ENCODE results near the gene RPS6KL1. TPM values are rescaled to one million over a fixed set of nuclear protein-coding genes. Genes with fewer than 3 reads are reported as not detected.
A peak's percentile ranks its signal among the peaks of the same experiment; 100 is the strongest.

The RPS6KL1 gene
- total RNA-seq, 1 experiment from 2014 or later: 18.8 TPM

GRCh38 chr14:74912801-74913200, 10.3 kb downstream of the RPS6KL1 start:
- H4K5ac ChIP-seq (ENCODE audit: insufficient read length, low read depth, low read length): no peak overlapping the region
- H3K9ac ChIP-seq (ENCODE audit: extremely low read depth, insufficient read length, low read length): no peak overlapping the region
- TF ChIP-seq CTCF (conservative IDR thresholded peaks at IDR 0.05): no peak
- no peak overlapping the region for H3K27ac ChIP-seq (ENCODE audit: insufficient read length, low read depth, low read length)
- no peak overlapping the region for H4K91ac ChIP-seq (ENCODE audit: insufficient read length, low read depth, low read length)
- no peak overlapping the region for H3K4me3 Mint-ChIP-seq
- no peaks in the 10 kb centered on the region for H3K27me3 Mint-ChIP-seq (ENCODE audit: low read depth)
- H3K23me2 ChIP-seq (ENCODE audit: insufficient read length, low read depth, low read length, poor library complexity, severe bottlenecking): no peaks in the 10 kb centered on the region
- H2BK20ac ChIP-seq (ENCODE audit: low read depth, low read length, poor library complexity, severe bottlenecking): no peak overlapping the region
- H2BK15ac ChIP-seq (ENCODE audit: low read depth, low read length): no peak overlapping the region
- no peak overlapping the region for H3T11ph ChIP-seq (ENCODE audit: low read length)
- no peak overlapping the region for H3K18ac ChIP-seq (ENCODE audit: insufficient read length, low read depth, low read length)
- H2AK5ac ChIP-seq (ENCODE audit: insufficient read length, low read length): no peak overlapping the region
- peaks cover 0 to 6% of the 10 kb centered on the region in 2 experiments; a peak in 2 of 4 replicates for H3K4me1 Mint-ChIP-seq
- no peak overlapping the region for H2BK120ac ChIP-seq (ENCODE audit: low read depth, low read length, poor library complexity, severe bottlenecking)
- H4K20me1 ChIP-seq (ENCODE audit: control insufficient read depth, insufficient read depth, insufficient read length): no peaks in the 10 kb centered on the region
- no peak for DNase-seq
- no peak overlapping the region for H3K56ac ChIP-seq (ENCODE audit: insufficient read length, low read depth, low read length)
- no peak overlapping the region for H2BK12ac ChIP-seq (ENCODE audit: insufficient read length, low read depth, low read length)
- H3K79me1 ChIP-seq (ENCODE audit: insufficient read depth, low read depth, low read length, poor library complexity, severe bottlenecking): no peaks in the 10 kb centered on the region
- H4K8ac ChIP-seq (replicated peaks; ENCODE audit: insufficient read length, low read depth, low read length): no peak overlapping the region
- H3K27ac Mint-ChIP-seq: peak overlapping the region in 1 of 3 experiments; percentile 77; a peak in 1 of 7 replicates
- H3K79me2 ChIP-seq (ENCODE audit: insufficient read depth, low read length): no peaks in the 10 kb centered on the region
- H3K23ac ChIP-seq (ENCODE audit: insufficient read length, low read depth, low read length): no peak overlapping the region
- H3K14ac ChIP-seq (ENCODE audit: insufficient read depth, low read length): no peak overlapping the region
- H3K9me3 ChIP-seq (ENCODE audit: control insufficient read depth, low read depth, low read length): no peaks in the 10 kb centered on the region
- H3K4ac ChIP-seq (ENCODE audit: low read depth, low read length): no peak overlapping the region
- H3K36me3 Mint-ChIP-seq (ENCODE audit: insufficient read depth in 1 of 3, low read depth in 3 of 3): peaks cover 0 to 1% (median 0%) of the 10 kb centered on the region in 3 experiments; a peak in 3 of 7 replicates
- H3K9me3 Mint-ChIP-seq: no peaks in the 10 kb centered on the region
- no peaks in the 10 kb centered on the region for H3K27me3 ChIP-seq (ENCODE audit: insufficient read depth, low read length)
- no peak overlapping the region for H2BK5ac ChIP-seq (ENCODE audit: insufficient read length, low read length)
- no CpG with 5 or more reads among the region's 10 CpGs for WGBS (ENCODE audit: extremely low coverage, insufficient read length, low lambda C conversion rate)
- no peak overlapping the region for H3K4me2 ChIP-seq (ENCODE audit: insufficient read depth, insufficient read length, low read length)
- H3K4me1 ChIP-seq (ENCODE audit: insufficient read depth, low read length): no peaks in the 10 kb centered on the region; the same call in 1 of the 2 replicates
- H2AFZ ChIP-seq (ENCODE audit: low read length): no peak overlapping the region
